A204.1 (cell line): Measurements from ENCODE around the gene ADAMTS13.
"Not testable (repeated sequence)": the region's sequence is repeated elsewhere in the genome, so short reads cannot be mapped to it uniquely, and the experiment has no call there.

Experiments used
- FAIRE-seq: peaks from 2 replicates; lab custom pipeline; 2012; peaks lifted over from hg19 to GRCh38; lab: Jason Lieb, UNC

Gene ADAMTS13

DNA sequence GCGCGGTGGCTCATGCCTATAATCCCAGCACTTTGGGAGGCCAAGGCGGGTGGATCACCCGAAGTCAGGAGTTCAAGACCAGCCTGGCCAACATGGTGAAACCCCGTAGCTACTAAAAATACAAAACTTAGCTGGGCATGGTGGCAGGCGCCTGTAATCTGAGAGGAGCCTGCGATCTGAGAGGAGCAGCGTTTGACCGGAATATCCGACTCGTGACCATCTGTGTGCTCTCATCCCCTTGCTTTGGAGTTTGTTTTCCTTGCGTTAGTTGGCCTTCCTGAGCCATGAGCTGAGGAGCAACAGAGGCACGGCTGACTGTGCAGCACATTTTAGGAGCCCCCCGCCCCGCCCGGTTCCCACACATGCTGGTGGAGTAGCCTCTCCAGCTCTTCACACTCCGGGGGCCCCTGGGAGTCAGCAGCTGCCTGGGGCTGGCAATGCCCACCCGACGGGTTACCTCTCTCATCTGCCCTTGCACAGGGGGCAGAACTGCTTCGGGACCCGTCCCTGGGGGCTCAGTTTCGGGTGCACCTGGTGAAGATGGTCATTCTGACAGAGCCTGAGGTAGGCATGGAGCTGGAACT is 3.0 kb downstream of the ADAMTS13 start:
- FAIRE-seq: no peak

DNA sequence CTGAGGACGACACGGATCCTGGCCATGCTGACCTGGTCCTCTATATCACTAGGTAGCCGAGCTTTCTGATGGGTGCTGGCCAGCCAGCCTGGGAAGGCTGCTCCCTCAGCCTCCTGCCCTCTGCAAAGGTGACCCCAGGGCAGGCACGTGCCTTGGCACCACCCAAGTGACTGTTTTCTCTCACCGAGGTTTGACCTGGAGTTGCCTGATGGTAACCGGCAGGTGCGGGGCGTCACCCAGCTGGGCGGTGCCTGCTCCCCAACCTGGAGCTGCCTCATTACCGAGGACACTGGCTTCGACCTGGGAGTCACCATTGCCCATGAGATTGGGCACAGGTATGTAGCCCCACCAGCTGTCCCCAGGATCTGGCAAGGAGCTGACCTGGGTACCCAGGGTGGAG is 3.8 kb downstream of the ADAMTS13 start:
- FAIRE-seq: no peak

DNA sequence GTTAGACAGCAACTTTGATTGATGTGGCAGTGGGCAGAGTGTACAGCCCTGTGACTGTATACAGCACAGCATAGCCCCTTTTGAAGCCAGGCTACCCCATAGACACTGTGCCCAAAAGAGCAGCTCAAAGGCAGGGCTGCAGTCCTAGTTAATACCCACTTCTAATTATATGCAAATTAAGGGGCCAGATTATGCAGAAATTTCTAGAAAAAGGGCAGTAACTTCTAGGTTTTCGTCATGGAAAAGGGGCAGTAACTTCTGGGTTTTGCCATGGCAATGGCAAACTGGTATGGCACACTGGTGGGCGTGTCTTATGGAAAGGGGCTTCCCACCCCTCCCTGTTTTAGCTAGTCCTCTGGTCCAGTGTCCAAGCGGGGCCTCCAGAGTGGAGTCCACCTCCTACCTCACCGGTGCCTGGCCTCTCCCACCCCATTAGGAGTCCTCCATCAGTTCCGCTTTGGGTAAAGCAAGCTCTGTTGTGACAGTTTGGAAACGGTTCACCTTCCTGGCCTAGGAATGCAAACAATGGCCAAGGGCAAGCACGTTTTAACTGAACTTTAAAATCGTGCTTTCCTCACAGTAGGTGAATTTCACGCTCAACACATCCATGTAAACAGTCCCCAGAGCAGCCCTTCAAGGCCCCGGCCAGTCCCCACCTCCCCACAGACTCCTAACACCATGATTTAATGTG is 5.6 kb downstream of the ADAMTS13 start:
- FAIRE-seq: no peak

DNA sequence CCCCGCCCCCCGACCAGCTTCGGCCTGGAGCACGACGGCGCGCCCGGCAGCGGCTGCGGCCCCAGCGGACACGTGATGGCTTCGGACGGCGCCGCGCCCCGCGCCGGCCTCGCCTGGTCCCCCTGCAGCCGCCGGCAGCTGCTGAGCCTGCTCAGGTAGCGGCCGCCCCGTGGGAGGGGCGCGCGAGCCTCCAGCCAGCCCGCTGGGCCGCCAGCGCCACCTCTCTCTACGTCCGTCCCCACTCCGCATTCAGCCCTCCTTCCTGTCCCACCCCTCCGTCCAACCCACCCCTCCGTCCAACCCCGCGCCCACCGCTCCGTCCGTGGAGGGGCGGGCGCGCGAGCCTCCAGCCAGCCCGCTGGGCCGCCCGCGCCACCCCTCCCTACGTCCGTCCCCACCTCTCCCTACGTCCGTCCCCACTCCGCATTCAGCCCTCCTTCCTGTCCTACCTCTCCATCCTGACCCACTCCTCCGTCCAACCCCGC is 6.5 kb downstream of the ADAMTS13 start:
- FAIRE-seq: no peak

DNA sequence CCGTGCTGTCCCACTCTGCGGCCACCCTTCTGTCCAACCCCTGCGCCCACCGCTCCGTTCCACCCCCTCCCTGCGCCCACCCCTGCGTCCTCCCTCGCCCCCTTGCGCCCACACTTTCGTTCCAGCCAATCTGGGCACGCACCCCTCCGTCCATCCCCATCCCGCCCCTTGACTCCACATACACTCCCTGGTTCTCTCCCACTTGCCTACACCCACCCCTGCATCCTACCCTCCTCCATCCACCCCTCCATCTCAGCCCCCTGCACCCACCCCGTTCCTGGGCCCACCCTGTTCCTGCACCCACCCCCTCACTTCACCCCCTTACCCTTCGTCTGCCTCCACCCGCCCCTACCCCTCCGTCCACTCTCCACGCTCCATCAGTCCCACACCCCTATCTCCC is 7.0 kb downstream of the ADAMTS13 start:
- FAIRE-seq: no peak

DNA sequence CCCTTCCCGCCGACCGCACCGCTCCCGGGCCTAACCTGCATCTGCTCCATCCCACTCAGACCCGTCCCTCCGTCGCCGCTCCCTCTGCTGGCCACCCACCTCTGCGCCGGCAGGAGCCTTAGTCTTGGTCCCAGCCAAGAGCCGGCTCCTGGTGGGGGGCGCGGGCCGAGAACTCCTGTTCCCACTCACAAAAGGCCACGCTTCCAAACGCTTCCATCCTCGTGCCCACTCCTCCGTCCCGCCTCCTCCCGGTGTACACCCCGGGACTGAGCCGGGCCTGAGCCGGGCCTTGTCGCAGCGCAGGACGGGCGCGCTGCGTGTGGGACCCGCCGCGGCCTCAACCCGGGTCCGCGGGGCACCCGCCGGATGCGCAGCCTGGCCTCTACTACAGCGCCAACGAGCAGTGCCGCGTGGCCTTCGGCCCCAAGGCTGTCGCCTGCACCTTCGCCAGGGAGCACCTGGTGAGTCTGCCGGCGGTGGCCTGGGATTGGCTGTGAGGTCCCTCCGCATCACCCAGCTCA is 7.5 kb downstream of the ADAMTS13 start:
- no peak for FAIRE-seq

GRCh38 chr9:133430244-133430643 is 8.1 kb downstream of the ADAMTS13 start:
- FAIRE-seq: no peak

DNA sequence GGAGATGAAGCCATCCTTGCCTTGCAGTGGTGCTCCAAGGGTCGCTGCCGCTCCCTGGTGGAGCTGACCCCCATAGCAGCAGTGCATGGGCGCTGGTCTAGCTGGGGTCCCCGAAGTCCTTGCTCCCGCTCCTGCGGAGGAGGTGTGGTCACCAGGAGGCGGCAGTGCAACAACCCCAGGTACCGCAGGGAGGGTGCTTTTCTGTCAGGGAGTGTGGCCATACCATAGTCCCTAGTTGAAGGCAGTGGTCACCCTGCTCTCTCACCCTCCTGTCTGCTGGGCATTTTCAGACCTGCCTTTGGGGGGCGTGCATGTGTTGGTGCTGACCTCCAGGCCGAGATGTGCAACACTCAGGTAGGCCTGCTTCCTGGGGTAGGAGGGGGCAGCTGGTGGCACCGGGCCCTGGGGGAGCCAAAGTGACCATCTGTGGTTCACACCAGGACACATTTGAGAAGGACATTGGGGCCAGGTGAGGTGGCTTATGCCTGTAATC is 11.2 kb downstream of the ADAMTS13 start:
- FAIRE-seq: no peak

GRCh38 chr9:133436681-133437080 is 14.5 kb downstream of the ADAMTS13 start:
- FAIRE-seq: no peak

DNA sequence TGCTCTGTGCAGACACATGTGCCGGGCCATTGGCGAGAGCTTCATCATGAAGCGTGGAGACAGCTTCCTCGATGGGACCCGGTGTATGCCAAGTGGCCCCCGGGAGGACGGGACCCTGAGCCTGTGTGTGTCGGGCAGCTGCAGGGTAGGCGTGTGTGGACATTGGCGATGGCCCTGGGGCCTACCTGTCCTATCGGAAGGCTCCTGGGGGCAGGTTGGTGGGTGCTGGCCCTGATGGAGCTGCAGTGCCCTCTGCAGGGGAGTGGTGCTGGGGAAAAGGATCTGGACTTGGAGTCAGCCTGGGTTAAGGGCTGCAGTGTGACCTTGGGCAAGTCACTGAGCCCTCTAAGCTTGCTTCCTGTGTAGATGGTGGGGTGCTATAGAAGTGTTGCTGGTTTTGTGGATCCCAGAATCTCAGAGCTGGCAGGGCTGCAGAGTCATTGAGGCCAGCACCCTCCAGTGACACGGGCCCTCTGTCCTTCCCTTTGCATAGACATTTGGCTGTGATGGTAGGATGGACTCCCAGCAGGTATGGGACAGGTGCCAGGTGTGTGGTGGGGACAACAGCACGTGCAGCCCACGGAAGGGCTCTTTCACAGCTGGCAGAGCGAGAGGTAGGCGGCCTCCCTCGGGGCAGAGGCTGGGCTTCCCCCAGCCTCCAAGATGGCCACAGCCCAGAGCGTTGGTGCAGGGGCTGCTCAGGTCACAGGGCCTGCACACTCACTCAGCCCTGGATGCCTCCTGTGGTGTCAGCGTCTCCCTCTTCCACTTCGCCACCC is 15.8 kb downstream of the ADAMTS13 start:
- FAIRE-seq: no peak

GRCh38 chr9:133439337-133439736 is 17.2 kb downstream of the ADAMTS13 start:
- FAIRE-seq: no peak

DNA sequence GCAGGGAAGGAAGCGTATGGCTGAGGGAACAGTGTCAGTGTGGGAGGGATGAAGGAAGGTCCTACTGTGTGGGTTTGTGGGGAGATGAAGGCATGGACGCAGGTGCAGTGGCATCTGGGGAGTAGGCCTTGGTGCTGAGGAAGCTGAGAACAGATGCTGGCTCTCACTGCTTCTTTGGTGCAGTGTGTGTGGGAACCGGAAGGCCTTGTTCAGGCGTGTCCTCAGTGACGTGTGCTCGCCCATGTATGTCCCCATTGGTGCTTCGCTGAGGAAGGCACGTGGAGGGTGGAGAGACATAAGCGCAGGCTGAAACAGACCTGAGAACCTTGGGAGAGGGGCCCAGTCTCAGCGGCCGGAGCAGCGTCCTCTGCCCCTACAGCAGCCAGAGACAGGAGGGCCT is 18.7 kb downstream of the ADAMTS13 start:
- FAIRE-seq: no peak

- FAIRE-seq: no peak
These were observed 19.4 kb downstream of the ADAMTS13 start for GRCh38 chr9:133441571-133441970.

GRCh38 chr9:133443248-133443647 is 21.1 kb downstream of the ADAMTS13 start:
- no peak for FAIRE-seq

GRCh38 chr9:133443982-133444381 is 21.8 kb downstream of the ADAMTS13 start:
- FAIRE-seq: no peak

DNA sequence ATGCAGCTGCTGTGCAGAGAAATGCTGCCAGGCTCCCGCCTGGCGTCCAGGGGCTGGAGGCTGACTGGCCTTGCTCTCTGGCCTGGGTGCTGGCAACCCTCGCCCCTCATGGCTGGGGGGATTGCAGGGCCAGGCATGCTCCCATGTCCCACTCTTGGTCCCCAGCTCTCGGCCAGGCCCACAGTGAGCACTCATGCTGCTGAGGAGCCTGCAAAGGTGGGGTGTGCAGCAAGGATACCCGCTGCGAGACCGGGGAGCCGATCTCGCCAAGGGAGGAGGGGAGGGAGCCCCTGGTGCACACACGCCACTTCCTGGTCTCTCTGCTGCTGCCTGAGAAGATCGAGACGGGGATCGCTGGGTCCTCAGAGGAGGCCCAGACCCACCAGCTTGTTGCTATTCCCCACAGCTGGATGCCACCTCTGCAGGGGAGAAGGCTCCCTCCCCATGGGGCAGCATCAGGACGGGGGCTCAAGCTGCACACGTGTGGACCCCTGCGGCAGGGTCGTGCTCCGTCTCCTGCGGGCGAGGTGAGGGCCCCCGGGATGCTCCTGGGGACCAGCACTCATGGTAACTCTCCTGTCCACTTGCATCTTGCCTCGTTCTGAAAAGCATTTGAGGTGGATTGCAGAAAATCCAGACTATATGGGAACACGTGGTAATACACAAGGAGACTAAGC is 23.3 kb downstream of the ADAMTS13 start:
- no peak for FAIRE-seq

DNA sequence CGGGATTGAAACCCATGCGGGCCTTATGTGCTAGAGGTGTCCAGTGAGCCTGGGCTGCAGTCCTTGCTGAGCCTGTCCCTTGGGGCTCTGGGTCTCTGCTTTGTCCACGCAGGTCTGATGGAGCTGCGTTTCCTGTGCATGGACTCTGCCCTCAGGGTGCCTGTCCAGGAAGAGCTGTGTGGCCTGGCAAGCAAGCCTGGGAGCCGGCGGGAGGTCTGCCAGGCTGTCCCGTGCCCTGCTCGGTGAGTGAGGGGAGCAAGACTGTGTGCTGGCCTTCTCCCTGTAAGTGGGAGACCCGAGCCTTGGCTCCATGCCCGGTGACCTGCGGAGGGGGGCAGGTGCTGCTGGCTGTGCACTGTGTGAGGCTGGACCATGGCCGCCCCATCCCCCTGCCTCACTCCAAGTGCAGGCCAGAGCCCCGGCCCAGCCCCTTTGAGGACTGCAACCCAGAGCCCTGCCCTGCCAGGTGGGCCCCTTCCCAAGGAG is 26.4 kb downstream of the ADAMTS13 start:
- FAIRE-seq: no peak

DNA sequence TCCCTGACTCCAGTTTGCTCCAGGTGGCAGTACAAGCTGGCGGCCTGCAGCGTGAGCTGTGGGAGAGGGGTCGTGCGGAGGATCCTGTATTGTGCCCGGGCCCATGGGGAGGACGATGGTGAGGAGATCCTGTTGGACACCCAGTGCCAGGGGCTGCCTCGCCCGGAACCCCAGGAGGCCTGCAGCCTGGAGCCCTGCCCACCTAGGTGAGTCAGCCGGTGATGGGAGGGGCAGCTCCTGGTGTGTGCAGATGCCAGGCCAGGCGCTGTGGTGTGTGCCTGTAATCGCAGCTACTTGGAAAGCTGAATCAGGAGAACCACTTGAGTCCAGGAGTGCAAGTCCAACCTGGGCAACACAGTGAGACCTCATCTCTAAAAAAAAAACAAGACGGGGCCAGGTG is 27.6 kb downstream of the ADAMTS13 start:
- FAIRE-seq: no peak

- FAIRE-seq: not testable (repeated sequence)
These were observed 29.7 kb downstream of the ADAMTS13 start for GRCh38 chr9:133451865-133452264.

- no peak for FAIRE-seq
These were observed 30.4 kb downstream of the ADAMTS13 start for GRCh38 chr9:133452562-133452961.

DNA sequence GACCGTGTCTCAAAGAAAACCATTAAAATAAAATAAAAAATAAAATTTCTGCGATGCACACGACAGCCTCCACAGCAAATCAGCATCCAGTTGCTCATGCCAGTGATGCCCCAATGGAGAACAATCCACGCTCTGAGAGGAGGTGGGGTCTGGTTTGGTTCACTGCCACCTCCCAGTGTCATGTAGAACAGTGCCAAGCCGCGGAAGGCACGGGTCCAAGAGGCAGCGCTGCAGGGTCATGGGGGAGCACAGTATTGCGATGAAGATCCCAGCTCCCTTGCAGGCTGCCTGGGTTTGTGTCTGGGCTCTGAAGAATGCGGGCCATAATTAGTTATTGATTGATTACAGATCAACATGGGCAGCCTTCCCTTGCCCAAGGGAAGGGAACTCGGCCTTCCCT is 31.5 kb downstream of the ADAMTS13 start:
- no peak for FAIRE-seq

GRCh38 chr9:133454325-133454724 is 32.2 kb downstream of the ADAMTS13 start:
- FAIRE-seq: no peak
